Tibial nerve (tissue), 4 donors: ENCODE measurements around the gene SETD7.

Experiments used
- EP300 ChIP-seq, 2 donors: sonication (generic); formaldehyde crosslinking; IDR thresholded peaks; one replicate each; pipeline ENCODE4 v1.6.1; 2017; ENCODE audit warnings: antibody characterized with exemption in 2 of 2, mild to moderate bottlenecking in 1 of 2
- POLR2A ChIP-seq, 2 donors: fragments of 450-650 bp; IDR thresholded peaks; one replicate each; pipeline ENCODE4 v1.6.1; 2017; ENCODE audit warnings: antibody characterized with exemption in 2 of 2, mild to moderate bottlenecking in 2 of 2, moderate library complexity in 2 of 2
- TF ChIP-seq, protein P1 (sequence below), 5 experiments: fragments of 200-600 bp in 3 of 5; fragments of 450-650 bp in 2 of 5; sonication (generic) in 3 of 5; IDR thresholded peaks; one replicate each; pipeline ENCODE4 v1.5.1; 2016 to 2019; ENCODE audit warnings: antibody characterized with exemption in 5 of 5, mild to moderate bottlenecking in 3 of 5, moderate library complexity in 2 of 5

DNA sequence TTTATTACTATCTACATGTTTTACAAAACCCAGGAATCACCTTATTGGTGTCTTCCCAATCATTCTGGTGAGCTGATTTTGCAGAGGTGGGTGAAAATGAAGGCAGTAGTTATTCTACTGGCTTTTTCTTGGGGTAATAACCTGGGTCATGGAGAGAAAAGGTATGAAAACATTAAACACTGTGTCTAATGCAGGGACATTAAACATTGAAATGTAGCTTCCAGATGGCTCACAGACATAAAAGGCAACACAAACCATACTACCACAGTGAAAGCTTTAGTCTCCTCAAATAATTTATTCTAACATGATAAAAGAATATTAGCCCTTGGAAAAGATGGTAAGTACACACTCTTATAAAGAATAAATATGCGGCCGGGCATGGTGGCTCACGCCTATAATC lies 8.0 kb downstream of the SETD7 start:
- TF ChIP-seq, protein P1, sequence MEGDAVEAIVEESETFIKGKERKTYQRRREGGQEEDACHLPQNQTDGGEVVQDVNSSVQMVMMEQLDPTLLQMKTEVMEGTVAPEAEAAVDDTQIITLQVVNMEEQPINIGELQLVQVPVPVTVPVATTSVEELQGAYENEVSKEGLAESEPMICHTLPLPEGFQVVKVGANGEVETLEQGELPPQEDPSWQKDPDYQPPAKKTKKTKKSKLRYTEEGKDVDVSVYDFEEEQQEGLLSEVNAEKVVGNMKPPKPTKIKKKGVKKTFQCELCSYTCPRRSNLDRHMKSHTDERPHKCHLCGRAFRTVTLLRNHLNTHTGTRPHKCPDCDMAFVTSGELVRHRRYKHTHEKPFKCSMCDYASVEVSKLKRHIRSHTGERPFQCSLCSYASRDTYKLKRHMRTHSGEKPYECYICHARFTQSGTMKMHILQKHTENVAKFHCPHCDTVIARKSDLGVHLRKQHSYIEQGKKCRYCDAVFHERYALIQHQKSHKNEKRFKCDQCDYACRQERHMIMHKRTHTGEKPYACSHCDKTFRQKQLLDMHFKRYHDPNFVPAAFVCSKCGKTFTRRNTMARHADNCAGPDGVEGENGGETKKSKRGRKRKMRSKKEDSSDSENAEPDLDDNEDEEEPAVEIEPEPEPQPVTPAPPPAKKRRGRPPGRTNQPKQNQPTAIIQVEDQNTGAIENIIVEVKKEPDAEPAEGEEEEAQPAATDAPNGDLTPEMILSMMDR (IDR thresholded peaks at IDR 0.05): no peak
- TF ChIP-seq EP300 (IDR thresholded peaks at IDR 0.05) (no peak), POLR2A (IDR thresholded peaks at IDR 0.05) (no peak)
